ENCODE results near the gene SDK1.

SDK1 gene

GRCh38 chr7:3730276-3730675 is 429.2 kb downstream of the SDK1 start:
- H3K4me3 ChIP-seq (ENCODE audit: low read depth, low read length): no peak overlapping the region
- no peak for DNase-seq (ENCODE audit: low read depth)
- TF ChIP-seq CTCF (IDR thresholded peaks at IDR 0.05; ENCODE audit: control insufficient read depth, extremely low read depth, insufficient read depth): no peak

GRCh38 chr7:3732395-3733005 is 431.4 kb downstream of the SDK1 start:
- H3K4me3 ChIP-seq (ENCODE audit: low read depth, low read length): no peak overlapping the region
- no peak for TF ChIP-seq CTCF (IDR thresholded peaks at IDR 0.05; ENCODE audit: control insufficient read depth, extremely low read depth, insufficient read depth)
- DNase-seq (ENCODE audit: low read depth): no peak

GRCh38 chr7:3733541-3734140 is 432.6 kb downstream of the SDK1 start:
- DNase-seq (ENCODE audit: low read depth): no peak
- no peak for TF ChIP-seq CTCF (IDR thresholded peaks at IDR 0.05; ENCODE audit: control insufficient read depth, extremely low read depth, insufficient read depth)
- H3K4me3 ChIP-seq (ENCODE audit: low read depth, low read length): no peak overlapping the region

GRCh38 chr7:3738964-3739363 is 437.9 kb downstream of the SDK1 start:
- H3K4me3 ChIP-seq (ENCODE audit: low read depth, low read length): no peak overlapping the region
- DNase-seq (ENCODE audit: low read depth): no peak
- TF ChIP-seq CTCF (IDR thresholded peaks at IDR 0.05; ENCODE audit: control insufficient read depth, extremely low read depth, insufficient read depth): no peak

- TF ChIP-seq CTCF (IDR thresholded peaks at IDR 0.05; ENCODE audit: control insufficient read depth, extremely low read depth, insufficient read depth): no peak
- DNase-seq (ENCODE audit: low read depth): no peak
- no peak overlapping the region for H3K4me3 ChIP-seq (ENCODE audit: low read depth, low read length)
Measured at GRCh38 chr7:3739983-3740382, 438.9 kb downstream of the SDK1 start.

GRCh38 chr7:3747467-3747866 is 446.4 kb downstream of the SDK1 start:
- no peak for TF ChIP-seq CTCF (IDR thresholded peaks at IDR 0.05; ENCODE audit: control insufficient read depth, extremely low read depth, insufficient read depth)
- DNase-seq (ENCODE audit: low read depth): no peak
- no peak overlapping the region for H3K4me3 ChIP-seq (ENCODE audit: low read depth, low read length)

- H3K4me3 ChIP-seq (ENCODE audit: low read depth, low read length): no peak overlapping the region
- no peak for DNase-seq (ENCODE audit: low read depth)
- TF ChIP-seq CTCF (IDR thresholded peaks at IDR 0.05; ENCODE audit: control insufficient read depth, extremely low read depth, insufficient read depth): no peak
Measured at GRCh38 chr7:3748389-3748788, 447.3 kb downstream of the SDK1 start.
